ENCODE measurements around the gene CDKAL1.
A peak's percentile ranks its signal among the peaks of the same experiment; 100 is the strongest.

CDKAL1 gene

GRCh38 chr6:20711518-20711917 is 177.3 kb downstream of the CDKAL1 start:
- no peaks in the 10 kb centered on the region for H3K36me3 ChIP-seq (replicated peaks)
- no peak overlapping the region for H3K27ac ChIP-seq
- peak; percentile 1 for DNase-seq
- no peaks in the 10 kb centered on the region for H3K27me3 ChIP-seq (replicated peaks)
- in situ Hi-C loops (cut with HindIII; ENCODE audit: low pct_ligation_motif_present, low sequenced_read_pairs) = no loop called here
- TF ChIP-seq, protein P1, sequence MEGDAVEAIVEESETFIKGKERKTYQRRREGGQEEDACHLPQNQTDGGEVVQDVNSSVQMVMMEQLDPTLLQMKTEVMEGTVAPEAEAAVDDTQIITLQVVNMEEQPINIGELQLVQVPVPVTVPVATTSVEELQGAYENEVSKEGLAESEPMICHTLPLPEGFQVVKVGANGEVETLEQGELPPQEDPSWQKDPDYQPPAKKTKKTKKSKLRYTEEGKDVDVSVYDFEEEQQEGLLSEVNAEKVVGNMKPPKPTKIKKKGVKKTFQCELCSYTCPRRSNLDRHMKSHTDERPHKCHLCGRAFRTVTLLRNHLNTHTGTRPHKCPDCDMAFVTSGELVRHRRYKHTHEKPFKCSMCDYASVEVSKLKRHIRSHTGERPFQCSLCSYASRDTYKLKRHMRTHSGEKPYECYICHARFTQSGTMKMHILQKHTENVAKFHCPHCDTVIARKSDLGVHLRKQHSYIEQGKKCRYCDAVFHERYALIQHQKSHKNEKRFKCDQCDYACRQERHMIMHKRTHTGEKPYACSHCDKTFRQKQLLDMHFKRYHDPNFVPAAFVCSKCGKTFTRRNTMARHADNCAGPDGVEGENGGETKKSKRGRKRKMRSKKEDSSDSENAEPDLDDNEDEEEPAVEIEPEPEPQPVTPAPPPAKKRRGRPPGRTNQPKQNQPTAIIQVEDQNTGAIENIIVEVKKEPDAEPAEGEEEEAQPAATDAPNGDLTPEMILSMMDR (IDR thresholded peaks at IDR 0.05; ENCODE audit: low read depth, low read length, missing control alignments) = no peak
- H3K4me3 ChIP-seq (ENCODE audit: low read depth, low read length) = no peak overlapping the region

- in situ Hi-C loops (cut with HindIII; ENCODE audit: low pct_ligation_motif_present, low sequenced_read_pairs) = no loop called here
- no peaks in the 10 kb centered on the region for H3K27me3 ChIP-seq (replicated peaks)
- no peaks in the 10 kb centered on the region for H3K36me3 ChIP-seq (replicated peaks)
- TF ChIP-seq, protein P1 (IDR thresholded peaks at IDR 0.05; ENCODE audit: low read depth, low read length, missing control alignments) = no peak
- no peak for DNase-seq
- H3K4me3 ChIP-seq (ENCODE audit: low read depth, low read length) = no peak overlapping the region
- H3K27ac ChIP-seq = no peak overlapping the region
Observed at GRCh38 chr6:20712011-20712410, 177.8 kb downstream of the CDKAL1 start.

DNA sequence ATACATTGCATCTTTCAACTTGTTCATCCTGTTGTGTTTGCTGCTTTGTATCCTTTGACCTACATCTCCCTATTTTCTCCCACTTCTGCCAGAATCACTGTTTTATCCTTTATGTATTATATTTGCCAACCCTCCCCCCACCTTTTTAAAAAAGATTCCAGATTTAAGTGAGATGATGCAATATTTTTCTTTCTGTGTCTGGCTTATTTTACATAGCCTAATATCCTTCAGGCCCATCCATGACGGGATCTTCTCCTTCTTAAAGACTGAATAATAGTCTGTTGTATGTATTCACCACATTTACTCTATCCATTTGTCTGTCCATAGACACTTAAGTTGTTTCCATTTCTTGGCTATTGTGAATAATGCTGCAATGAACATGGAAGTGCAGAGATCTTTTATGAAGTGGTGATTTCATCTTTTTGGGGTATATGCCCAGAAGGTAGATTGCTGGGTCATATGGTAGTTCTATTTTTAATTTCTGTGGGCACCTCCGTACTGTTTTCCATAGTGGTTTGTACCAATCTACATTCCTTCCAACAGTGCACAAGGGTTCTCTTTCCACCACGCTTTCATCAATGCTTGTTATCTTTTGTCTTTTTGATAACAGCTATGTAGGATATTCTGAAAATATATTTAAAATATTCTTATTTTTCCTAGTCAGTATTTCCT is 181.0 kb downstream of the CDKAL1 start:
- in situ Hi-C loops (cut with HindIII; ENCODE audit: low pct_ligation_motif_present, low sequenced_read_pairs) = no loop called here
- Histone ChIP-seq H3K27ac (no peak overlapping the region), H3K4me3 (ENCODE audit: low read depth, low read length) (no peak overlapping the region), H3K36me3 (replicated peaks) (no peaks in the 10 kb centered on the region), H3K27me3 (replicated peaks) (no peaks in the 10 kb centered on the region)
- TF ChIP-seq, protein P1 (IDR thresholded peaks at IDR 0.05; ENCODE audit: low read depth, low read length, missing control alignments) = no peak
- no peak for DNase-seq

DNA sequence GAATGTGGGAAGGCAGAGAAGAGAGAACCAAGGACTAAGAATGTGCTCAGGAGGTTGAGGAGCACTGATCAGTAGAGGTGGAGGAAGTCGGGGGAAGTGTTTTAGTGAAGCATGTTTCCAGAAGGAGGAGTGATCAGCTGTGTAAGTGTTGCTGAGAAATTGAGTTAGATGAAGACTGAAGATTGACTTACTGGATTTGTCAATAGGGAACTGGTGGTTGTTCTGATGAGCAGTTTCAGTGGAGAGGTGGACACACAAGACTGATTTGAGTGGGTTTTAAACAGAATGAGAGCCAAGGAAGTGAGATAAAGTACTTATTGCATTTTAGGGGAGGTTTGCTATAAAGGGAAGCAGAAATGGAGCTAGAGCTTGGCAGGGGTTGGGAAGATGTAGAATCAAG is 182.6 kb downstream of the CDKAL1 start:
- no peak for DNase-seq
- Histone ChIP-seq H3K27me3 (replicated peaks) (no peaks in the 10 kb centered on the region), H3K27ac (no peak overlapping the region), H3K36me3 (replicated peaks) (no peaks in the 10 kb centered on the region), H3K4me3 (ENCODE audit: low read depth, low read length) (no peak overlapping the region)
- in situ Hi-C loops (cut with HindIII; ENCODE audit: low pct_ligation_motif_present, low sequenced_read_pairs) = no loop called here
- TF ChIP-seq, protein P1 (IDR thresholded peaks at IDR 0.05; ENCODE audit: low read depth, low read length, missing control alignments) = no peak

GRCh38 chr6:20717743-20718142 is 183.5 kb downstream of the CDKAL1 start:
- no peak for DNase-seq
- in situ Hi-C loops (cut with HindIII; ENCODE audit: low pct_ligation_motif_present, low sequenced_read_pairs) = no loop called here
- H3K4me3 ChIP-seq (ENCODE audit: low read depth, low read length) = no peak overlapping the region
- H3K36me3 ChIP-seq (replicated peaks) = no peaks in the 10 kb centered on the region
- TF ChIP-seq, protein P1 (IDR thresholded peaks at IDR 0.05; ENCODE audit: low read depth, low read length, missing control alignments) = no peak
- H3K27me3 ChIP-seq (replicated peaks) = no peaks in the 10 kb centered on the region
- no peak overlapping the region for H3K27ac ChIP-seq

All from brain microvascular endothelial cell (primary cell).